IMR-90 (cell line): ENCODE measurements around the gene HSPG2.

ENCODE experiments used
- CEBPB ChIP-seq: IDR thresholded peaks from 2 replicates; pipeline ENCODE4 v1.6.1; 2012; ENCODE audit warnings: low read depth, low read length, improper control_type of control experiment
- FOS ChIP-seq: fragments of 150-350 bp; IDR thresholded peaks from 2 replicates; pipeline ENCODE4 v1.6.1; 2016; ENCODE audit warnings: low read depth, low read length
- MAFK ChIP-seq: IDR thresholded peaks from 2 replicates; pipeline ENCODE4 v1.6.1; 2012; ENCODE audit warnings: low read depth, low read length, improper control_type of control experiment
- MXI1 ChIP-seq: IDR thresholded peaks from 2 replicates; pipeline ENCODE4 v1.6.1; 2012; ENCODE audit warnings: low read depth, mild to moderate bottlenecking, low read length, moderate library complexity, borderline replicate concordance
- POLR2A ChIP-seq: IDR thresholded peaks from 2 replicates; pipeline ENCODE4 v1.6.1; 2012; ENCODE audit warnings: mild to moderate bottlenecking, low read depth, low read length
- RCOR1 ChIP-seq: IDR thresholded peaks from 2 replicates; pipeline ENCODE4 v1.6.1; 2012; ENCODE audit warnings: mild to moderate bottlenecking, low read length, improper control_type of control experiment; ENCODE audit not compliant: insufficient replicate concordance
- TF ChIP-seq, protein P1 (sequence below): conservative IDR thresholded peaks from 2 replicates; pipeline ENCODE4 v1.5.1; 2012; ENCODE audit warnings: mild to moderate bottlenecking, low read depth, low read length, improper control_type of control experiment

DNA sequence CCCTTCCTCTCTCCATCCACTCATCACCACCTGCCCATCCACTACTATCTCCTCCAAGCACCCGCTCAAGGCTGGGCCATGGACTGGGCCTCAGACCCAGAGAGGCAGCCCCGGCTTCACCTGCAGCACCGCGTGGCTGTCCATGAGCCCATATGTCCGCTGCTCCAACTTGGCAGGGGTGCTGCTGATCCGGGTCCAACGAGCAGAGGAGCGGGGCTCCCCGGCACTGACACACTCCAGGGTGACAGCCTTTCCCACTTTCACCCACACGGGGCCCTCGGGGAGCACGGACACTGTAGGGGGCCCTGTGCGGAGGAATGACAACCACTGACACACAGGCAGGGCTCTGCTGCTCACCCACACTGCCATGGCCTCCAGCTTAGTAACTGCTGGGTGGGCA, 96.1 kb downstream of the HSPG2 start:
- no peak for TF ChIP-seq MAFK
- TF ChIP-seq, protein P1, sequence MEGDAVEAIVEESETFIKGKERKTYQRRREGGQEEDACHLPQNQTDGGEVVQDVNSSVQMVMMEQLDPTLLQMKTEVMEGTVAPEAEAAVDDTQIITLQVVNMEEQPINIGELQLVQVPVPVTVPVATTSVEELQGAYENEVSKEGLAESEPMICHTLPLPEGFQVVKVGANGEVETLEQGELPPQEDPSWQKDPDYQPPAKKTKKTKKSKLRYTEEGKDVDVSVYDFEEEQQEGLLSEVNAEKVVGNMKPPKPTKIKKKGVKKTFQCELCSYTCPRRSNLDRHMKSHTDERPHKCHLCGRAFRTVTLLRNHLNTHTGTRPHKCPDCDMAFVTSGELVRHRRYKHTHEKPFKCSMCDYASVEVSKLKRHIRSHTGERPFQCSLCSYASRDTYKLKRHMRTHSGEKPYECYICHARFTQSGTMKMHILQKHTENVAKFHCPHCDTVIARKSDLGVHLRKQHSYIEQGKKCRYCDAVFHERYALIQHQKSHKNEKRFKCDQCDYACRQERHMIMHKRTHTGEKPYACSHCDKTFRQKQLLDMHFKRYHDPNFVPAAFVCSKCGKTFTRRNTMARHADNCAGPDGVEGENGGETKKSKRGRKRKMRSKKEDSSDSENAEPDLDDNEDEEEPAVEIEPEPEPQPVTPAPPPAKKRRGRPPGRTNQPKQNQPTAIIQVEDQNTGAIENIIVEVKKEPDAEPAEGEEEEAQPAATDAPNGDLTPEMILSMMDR, result no peak
- TF ChIP-seq MXI1, result no peak
- no peak for TF ChIP-seq CEBPB
- no peak for TF ChIP-seq FOS
- TF ChIP-seq RCOR1, result no peak
- TF ChIP-seq POLR2A, result no peak
